GM12878 (cell line): ENCODE results near the gene SEMA3C.

Source experiments
- CBFB ChIP-seq: IDR thresholded peaks from 2 replicates; pipeline ENCODE4 v1.6.1; 2016; ENCODE audit warnings: antibody characterized with exemption, low read depth
- CEBPB ChIP-seq, 2 experiments: fragments of 150-350 bp in 1 of 2; IDR thresholded peaks; 2 replicates each; pipeline ENCODE4 v1.6.1; 2012 to 2014; ENCODE audit warnings: low read depth in 2 of 2, low read length in 2 of 2, borderline replicate concordance in 1 of 2, inconsistent platforms in 1 of 2
- POLR2AphosphoS5 ChIP-seq: IDR thresholded peaks from 2 replicates; pipeline ENCODE4 v1.6.1; 2011; ENCODE audit warnings: mild to moderate bottlenecking, low read length, inconsistent platforms
- RELA ChIP-seq: fragments of 450-650 bp; IDR thresholded peaks from 2 replicates; pipeline ENCODE4 v1.8.0; 2014; ENCODE audit warnings: borderline replicate concordance; ENCODE audit not compliant: partially characterized antibody
- RFX5 ChIP-seq: IDR thresholded peaks from 2 replicates; pipeline ENCODE4 v1.6.1; 2011; ENCODE audit warnings: low read depth, low read length, improper control_type of control experiment
- SIN3A ChIP-seq: IDR thresholded peaks from 2 replicates; pipeline ENCODE4 v1.6.1; 2012; ENCODE audit warnings: low read depth, low read length, improper control_type of control experiment
- SRF ChIP-seq, 2 experiments: IDR thresholded peaks; 2 replicates each; pipeline ENCODE4 v1.6.1; 2011; ENCODE audit warnings: low read depth in 2 of 2, low read length in 2 of 2, mild to moderate bottlenecking in 1 of 2, moderate library complexity in 1 of 2
- STAT3 ChIP-seq: IDR thresholded peaks from 2 replicates; pipeline ENCODE4 v1.6.1; 2011; ENCODE audit warnings: low read depth, low read length, improper control_type of control experiment
- ZZZ3 ChIP-seq: IDR thresholded peaks from 2 replicates; pipeline ENCODE4 v1.6.1; 2011; ENCODE audit warnings: low read depth; ENCODE audit not compliant: control insufficient read depth, insufficient read length
- TF ChIP-seq, protein P1 (sequence below): IDR thresholded peaks from 2 replicates; pipeline ENCODE4 v1.6.1; 2012; ENCODE audit warnings: low read depth, low read length, improper control_type of control experiment
- TF ChIP-seq, protein P2 (sequence below), 3 experiments: IDR thresholded peaks in 2 of 3; conservative IDR thresholded peaks in 1 of 3; 2 replicates each; pipeline ENCODE4 v1.5.1; 2011; ENCODE audit warnings: low read depth in 3 of 3, low read length in 3 of 3, mild to moderate bottlenecking in 3 of 3, control low read depth in 2 of 3, moderate library complexity in 2 of 3, inconsistent platforms in 1 of 3, mixed read lengths in 1 of 3; ENCODE audit not compliant: control insufficient read depth in 2 of 3, insufficient read depth in 1 of 3; ENCODE audit errors: extremely low read depth in 1 of 3

DNA sequence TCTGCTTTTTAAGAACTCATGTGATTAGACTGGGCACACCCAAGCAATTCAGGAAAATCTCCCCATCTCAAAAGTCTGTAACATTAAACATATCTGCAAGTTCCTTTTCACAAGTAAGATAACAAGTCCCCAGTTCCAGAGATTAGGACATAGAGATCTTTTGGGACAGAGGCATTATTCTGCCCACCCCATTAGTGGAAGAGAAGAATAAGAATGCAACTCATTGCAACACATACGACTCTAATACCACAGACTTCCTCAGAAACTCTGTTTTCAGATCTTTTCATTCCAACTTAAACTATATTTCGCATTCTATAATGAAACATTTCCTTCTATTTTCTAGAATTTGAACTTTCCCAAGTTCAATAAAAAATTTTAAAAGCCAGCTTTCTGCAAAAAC lies 137.7 kb downstream of the SEMA3C start:
- TF ChIP-seq CBFB, result no peak
- TF ChIP-seq, protein P1, sequence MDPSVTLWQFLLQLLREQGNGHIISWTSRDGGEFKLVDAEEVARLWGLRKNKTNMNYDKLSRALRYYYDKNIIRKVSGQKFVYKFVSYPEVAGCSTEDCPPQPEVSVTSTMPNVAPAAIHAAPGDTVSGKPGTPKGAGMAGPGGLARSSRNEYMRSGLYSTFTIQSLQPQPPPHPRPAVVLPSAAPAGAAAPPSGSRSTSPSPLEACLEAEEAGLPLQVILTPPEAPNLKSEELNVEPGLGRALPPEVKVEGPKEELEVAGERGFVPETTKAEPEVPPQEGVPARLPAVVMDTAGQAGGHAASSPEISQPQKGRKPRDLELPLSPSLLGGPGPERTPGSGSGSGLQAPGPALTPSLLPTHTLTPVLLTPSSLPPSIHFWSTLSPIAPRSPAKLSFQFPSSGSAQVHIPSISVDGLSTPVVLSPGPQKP, result no peak
- TF ChIP-seq ZZZ3, result no peak
- no peak for TF ChIP-seq SIN3A
- TF ChIP-seq, protein P2, sequence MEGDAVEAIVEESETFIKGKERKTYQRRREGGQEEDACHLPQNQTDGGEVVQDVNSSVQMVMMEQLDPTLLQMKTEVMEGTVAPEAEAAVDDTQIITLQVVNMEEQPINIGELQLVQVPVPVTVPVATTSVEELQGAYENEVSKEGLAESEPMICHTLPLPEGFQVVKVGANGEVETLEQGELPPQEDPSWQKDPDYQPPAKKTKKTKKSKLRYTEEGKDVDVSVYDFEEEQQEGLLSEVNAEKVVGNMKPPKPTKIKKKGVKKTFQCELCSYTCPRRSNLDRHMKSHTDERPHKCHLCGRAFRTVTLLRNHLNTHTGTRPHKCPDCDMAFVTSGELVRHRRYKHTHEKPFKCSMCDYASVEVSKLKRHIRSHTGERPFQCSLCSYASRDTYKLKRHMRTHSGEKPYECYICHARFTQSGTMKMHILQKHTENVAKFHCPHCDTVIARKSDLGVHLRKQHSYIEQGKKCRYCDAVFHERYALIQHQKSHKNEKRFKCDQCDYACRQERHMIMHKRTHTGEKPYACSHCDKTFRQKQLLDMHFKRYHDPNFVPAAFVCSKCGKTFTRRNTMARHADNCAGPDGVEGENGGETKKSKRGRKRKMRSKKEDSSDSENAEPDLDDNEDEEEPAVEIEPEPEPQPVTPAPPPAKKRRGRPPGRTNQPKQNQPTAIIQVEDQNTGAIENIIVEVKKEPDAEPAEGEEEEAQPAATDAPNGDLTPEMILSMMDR (IDR thresholded peaks at IDR 0.05 in 2 of 3, conservative IDR thresholded peaks at IDR 0.05 in 1 of 3; ENCODE audit: control insufficient read depth in 2 of 3, extremely low read depth in 1 of 3, insufficient read depth in 1 of 3, low read depth in 3 of 3, low read length in 3 of 3), result no peak
- no peak for TF ChIP-seq STAT3
- TF ChIP-seq SRF (IDR thresholded peaks at IDR 0.05; ENCODE audit: low read depth in 2 of 2, low read length in 2 of 2), result no peak
- TF ChIP-seq RELA, result no peak
- no peak for TF ChIP-seq CEBPB (IDR thresholded peaks at IDR 0.05; ENCODE audit: borderline replicate concordance in 1 of 2, low read depth in 2 of 2, low read length in 2 of 2)
- no peak for TF ChIP-seq RFX5
- no peak for TF ChIP-seq POLR2AphosphoS5
